GM12873 (cell line): ENCODE data around the gene GABRB1.

ENCODE experiments used
- TF ChIP-seq, protein P1 (sequence below): IDR thresholded peaks from 2 replicates; pipeline ENCODE4 v1.5.1; 2012; ENCODE audit warnings: low read depth, mild to moderate bottlenecking, moderate library complexity, low read length, control low read depth; ENCODE audit not compliant: insufficient read depth; ENCODE audit errors: missing control alignments

Gene GABRB1

GRCh38 chr4:47217884-47218283 is 186.5 kb downstream of the GABRB1 start:
- TF ChIP-seq, protein P1, sequence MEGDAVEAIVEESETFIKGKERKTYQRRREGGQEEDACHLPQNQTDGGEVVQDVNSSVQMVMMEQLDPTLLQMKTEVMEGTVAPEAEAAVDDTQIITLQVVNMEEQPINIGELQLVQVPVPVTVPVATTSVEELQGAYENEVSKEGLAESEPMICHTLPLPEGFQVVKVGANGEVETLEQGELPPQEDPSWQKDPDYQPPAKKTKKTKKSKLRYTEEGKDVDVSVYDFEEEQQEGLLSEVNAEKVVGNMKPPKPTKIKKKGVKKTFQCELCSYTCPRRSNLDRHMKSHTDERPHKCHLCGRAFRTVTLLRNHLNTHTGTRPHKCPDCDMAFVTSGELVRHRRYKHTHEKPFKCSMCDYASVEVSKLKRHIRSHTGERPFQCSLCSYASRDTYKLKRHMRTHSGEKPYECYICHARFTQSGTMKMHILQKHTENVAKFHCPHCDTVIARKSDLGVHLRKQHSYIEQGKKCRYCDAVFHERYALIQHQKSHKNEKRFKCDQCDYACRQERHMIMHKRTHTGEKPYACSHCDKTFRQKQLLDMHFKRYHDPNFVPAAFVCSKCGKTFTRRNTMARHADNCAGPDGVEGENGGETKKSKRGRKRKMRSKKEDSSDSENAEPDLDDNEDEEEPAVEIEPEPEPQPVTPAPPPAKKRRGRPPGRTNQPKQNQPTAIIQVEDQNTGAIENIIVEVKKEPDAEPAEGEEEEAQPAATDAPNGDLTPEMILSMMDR: no peak

DNA sequence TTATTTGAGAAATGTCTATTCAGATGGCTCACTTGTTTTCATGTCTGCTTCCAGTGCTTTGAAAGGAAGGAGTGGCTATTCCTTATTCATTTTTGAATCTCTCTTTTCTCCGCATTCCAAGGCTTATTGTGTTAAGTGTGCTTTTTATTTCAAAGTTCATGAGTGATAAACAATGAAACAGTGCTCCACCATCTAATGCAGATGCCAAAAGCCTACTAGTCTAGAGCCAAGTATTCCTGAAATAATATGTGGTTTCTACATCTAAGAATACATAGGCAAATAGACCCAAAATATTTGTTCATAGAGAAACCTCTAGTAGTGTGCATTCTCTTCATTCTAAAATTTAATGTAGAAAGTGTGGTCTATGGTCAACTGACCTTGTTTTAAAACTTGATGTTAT is 187.3 kb downstream of the GABRB1 start:
- TF ChIP-seq, protein P1: no peak

DNA sequence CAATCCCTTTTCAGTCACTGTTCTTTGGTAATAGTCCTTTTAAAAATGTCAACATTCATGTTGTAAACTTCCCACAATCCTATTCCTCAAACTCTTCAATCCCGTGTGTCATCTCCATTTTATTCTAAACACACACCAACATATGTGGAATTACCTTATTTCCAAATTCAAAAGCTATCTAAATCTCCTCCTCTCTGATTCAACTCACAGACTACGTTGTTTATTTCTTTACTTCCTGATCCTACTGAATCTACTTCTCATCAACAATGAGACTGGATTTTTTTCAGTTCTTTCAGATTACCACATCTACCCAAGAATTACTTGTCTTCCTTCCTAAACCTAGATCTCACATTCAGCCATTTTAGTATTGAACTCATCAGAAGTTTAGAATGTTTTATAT is 188.2 kb downstream of the GABRB1 start:
- TF ChIP-seq, protein P1: no peak

DNA sequence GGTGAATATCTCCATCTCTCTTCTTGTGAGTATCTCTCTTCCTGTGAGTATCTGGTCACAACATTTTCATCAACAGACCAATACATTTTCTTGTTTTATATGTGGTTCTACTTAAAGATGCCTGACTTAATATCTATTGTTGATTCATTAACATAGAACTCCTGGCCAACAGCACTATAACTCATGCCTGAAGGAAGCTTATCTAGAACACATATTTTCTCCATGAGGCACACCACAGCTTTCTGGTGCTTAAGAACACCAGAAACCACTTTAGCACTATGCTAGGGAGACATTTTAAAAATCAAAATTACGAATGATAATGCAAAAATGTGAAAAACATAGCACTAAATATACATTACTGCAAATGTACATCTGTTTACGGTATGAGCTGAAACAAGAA is 190.4 kb downstream of the GABRB1 start:
- TF ChIP-seq, protein P1: no peak

- TF ChIP-seq, protein P1: no peak
Measured at GRCh38 chr4:47222276-47222675, 190.9 kb downstream of the GABRB1 start.

- TF ChIP-seq, protein P1: no peak
Measured at GRCh38 chr4:47224361-47224760, 193.0 kb downstream of the GABRB1 start.

DNA sequence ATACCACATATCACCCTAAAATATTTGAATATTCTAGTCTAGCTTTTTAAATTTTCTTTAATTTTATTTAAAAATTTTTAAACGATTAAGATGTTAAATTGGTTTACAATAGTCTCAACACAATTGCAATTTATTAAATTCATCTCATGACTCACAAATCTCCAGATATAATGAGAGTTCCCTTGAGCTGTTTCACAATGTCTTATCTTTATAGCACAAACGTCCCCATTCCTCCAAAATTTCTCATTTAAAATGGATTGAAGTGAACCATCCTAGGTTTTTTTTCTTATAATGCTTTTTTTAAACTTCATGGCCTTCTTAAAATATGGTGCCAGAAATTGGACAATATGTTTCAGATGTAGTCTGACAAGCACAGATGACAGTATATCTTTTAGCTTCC is 204.4 kb downstream of the GABRB1 start:
- TF ChIP-seq, protein P1: no peak
